ENCODE measurements around the gene TIMM10B. TPM values are rescaled to one million over a fixed set of nuclear protein-coding genes. Genes with fewer than 3 reads are reported as not detected.
A peak's percentile ranks its signal among the peaks of the same experiment; 100 is the strongest.

The TIMM10B gene
- total RNA-seq, 2 donors from 2014 or later, result 29.6 to 30.5 TPM

- Histone ChIP-seq H3K27ac (ENCODE audit: low read depth, low read length) (no peak overlapping the region), H3K4me1 (ENCODE audit: control insufficient read depth, insufficient read depth, low read length) (peaks cover 21% of the 10 kb centered on the region), H3K9ac (ENCODE audit: extremely low read depth, low read length, poor library complexity, severe bottlenecking) (no peak overlapping the region), H3K36me3 (ENCODE audit: control insufficient read depth, insufficient read depth, low read length) (no peaks in the 10 kb centered on the region), H3K4me3 (ENCODE audit: low read length) (no peak overlapping the region), H3K27me3 (ENCODE audit: control insufficient read depth, insufficient read depth, low read length, poor library complexity, severe bottlenecking) (no peaks in the 10 kb centered on the region), H3K9me3 (ENCODE audit: control insufficient read depth, low read length) (no peaks in the 10 kb centered on the region)
- peak; percentile 87 for TF ChIP-seq CTCF (conservative IDR thresholded peaks at IDR 0.05)
- H3K27ac Mint-ChIP-seq, result no peak overlapping the region
- peak; percentile 86 for DNase-seq
- H3K27me3 Mint-ChIP-seq (ENCODE audit: insufficient read depth), result no peaks in the 10 kb centered on the region
- H3K36me3 Mint-ChIP-seq (ENCODE audit: low read depth), result no peaks in the 10 kb centered on the region
- no peaks in the 10 kb centered on the region for H3K9me3 Mint-ChIP-seq
- peaks cover 3% of the 10 kb centered on the region for H3K4me1 Mint-ChIP-seq
- no peak overlapping the region for H3K4me3 Mint-ChIP-seq
- 40 to 51% methylated on average over 1 of the region's 1 CpG for WGBS, 2 experiments (ENCODE audit: insufficient coverage in 1 of 2, insufficient read length in 1 of 2)
Measured at GRCh38 chr11:6438979-6439571, 42.2 kb upstream of the TIMM10B start.

GRCh38 chr11:6440906-6441358 is 40.4 kb upstream of the TIMM10B start, which contains the start of gene HPX:
HPX (minus strand) TSS chr11:6440987; CDS start chr11:6440963, 24 bp downstream.
- TF ChIP-seq CTCF (conservative IDR thresholded peaks at IDR 0.05), result no peak

GRCh38 chr11:6442441-6442840 is 38.9 kb upstream of the TIMM10B start:
- no peaks in the 10 kb centered on the region for H3K27me3 ChIP-seq (ENCODE audit: control insufficient read depth, insufficient read depth, low read length, poor library complexity, severe bottlenecking)
- DNase-seq, result no peak

More at GRCh38 chr11:6440906-6441358, 40.4 kb upstream of the TIMM10B start, which contains the start of gene HPX:
- Mint-ChIP-seq H3K36me3 (ENCODE audit: low read depth) (no peaks in the 10 kb centered on the region), H3K27ac (peak within 1 kb of the TSS; percentile 84), H3K4me1 (peaks cover 3% of the 10 kb centered on the region), H3K4me3 (peak within 1 kb of the TSS; percentile 37), H3K27me3 (ENCODE audit: insufficient read depth) (no peaks in the 10 kb centered on the region), H3K9me3 (no peaks in the 10 kb centered on the region)
- Histone ChIP-seq H3K4me1 (ENCODE audit: control insufficient read depth, insufficient read depth, low read length) (peaks cover 21% of the 10 kb centered on the region), H3K36me3 (ENCODE audit: control insufficient read depth, insufficient read depth, low read length) (no peaks in the 10 kb centered on the region), H3K9ac (ENCODE audit: extremely low read depth, low read length, poor library complexity, severe bottlenecking) (no peak within 1 kb of the TSS), H3K9me3 (ENCODE audit: control insufficient read depth, low read length) (no peaks in the 10 kb centered on the region), H3K27me3 (ENCODE audit: control insufficient read depth, insufficient read depth, low read length, poor library complexity, severe bottlenecking) (no peaks in the 10 kb centered on the region), H3K4me3 (ENCODE audit: low read length) (peak within 1 kb of the TSS; percentile 37), H3K27ac (ENCODE audit: low read depth, low read length) (no peak within 1 kb of the TSS)
- WGBS, 2 experiments (ENCODE audit: insufficient coverage in 1 of 2, insufficient read length in 1 of 2), result 53 to 69% methylated on average over 2 to 3 of the region's 3 CpGs
- no peak for DNase-seq

More at GRCh38 chr11:6442441-6442840, 38.9 kb upstream of the TIMM10B start:
- TF ChIP-seq CTCF (conservative IDR thresholded peaks at IDR 0.05), result no peak
- Histone ChIP-seq H3K27ac (ENCODE audit: low read depth, low read length) (no peak overlapping the region), H3K4me1 (ENCODE audit: control insufficient read depth, insufficient read depth, low read length) (peaks cover 21% of the 10 kb centered on the region), H3K4me3 (ENCODE audit: low read length) (no peak overlapping the region), H3K9me3 (ENCODE audit: control insufficient read depth, low read length) (no peaks in the 10 kb centered on the region), H3K9ac (ENCODE audit: extremely low read depth, low read length, poor library complexity, severe bottlenecking) (no peak overlapping the region), H3K36me3 (ENCODE audit: control insufficient read depth, insufficient read depth, low read length) (no peaks in the 10 kb centered on the region)
- Mint-ChIP-seq H3K27me3 (ENCODE audit: insufficient read depth) (no peaks in the 10 kb centered on the region), H3K27ac (no peak overlapping the region), H3K4me3 (no peak overlapping the region), H3K9me3 (no peaks in the 10 kb centered on the region), H3K36me3 (ENCODE audit: low read depth) (no peaks in the 10 kb centered on the region), H3K4me1 (peaks cover 6% of the 10 kb centered on the region)
- WGBS, 2 experiments (ENCODE audit: insufficient coverage in 1 of 2, insufficient read length in 1 of 2), result 95 to 96% methylated on average over 3 to 4 of the region's 4 CpGs

All from endodermal cell (in vitro differentiated cells).